ENCODE results near the gene TSTD1.

The TSTD1 gene

GRCh38 chr1:161084597-161084988 lies 45.8 kb upstream of the TSTD1 start:
- no peaks in the 10 kb centered on the region for H3F3A ChIP-seq (ENCODE audit: low read depth)
- no peaks in the 10 kb centered on the region for H3K79me2 ChIP-seq (ENCODE audit: insufficient read depth, low read length)
- H3K36me3 ChIP-seq (ENCODE audit: insufficient read depth, low read length): no peaks in the 10 kb centered on the region
- H3K4me3 ChIP-seq (ENCODE audit: low read length, poor library complexity, severe bottlenecking): no peak overlapping the region
- TF ChIP-seq EZH2phosphoT487 (IDR thresholded peaks at IDR 0.05; ENCODE audit: borderline replicate concordance) (no peak), CTCF (conservative IDR thresholded peaks at IDR 0.05; ENCODE audit: low read length) (no peak)
- H3K9me2 ChIP-seq (replicated peaks; ENCODE audit: low read depth, low read length): no peaks in the 10 kb centered on the region
- H3K9ac ChIP-seq (ENCODE audit: low read depth, low read length, poor library complexity, severe bottlenecking): no peak overlapping the region
- H3K9me3 ChIP-seq (ENCODE audit: insufficient read depth, low read depth, low read length): no peaks in the 10 kb centered on the region
- no peak overlapping the region for H2AFZ ChIP-seq (ENCODE audit: low read length)
- no peaks in the 10 kb centered on the region for H3K4me1 ChIP-seq (ENCODE audit: insufficient read depth, low read length, poor library complexity, severe bottlenecking)
- H3K27me3 ChIP-seq (ENCODE audit: insufficient read depth, low read length, poor library complexity, severe bottlenecking): no peaks in the 10 kb centered on the region
- no peaks in the 10 kb centered on the region for H4K20me1 ChIP-seq (ENCODE audit: insufficient read depth, low read length, poor library complexity, severe bottlenecking)
- no peak overlapping the region for H3K4me2 ChIP-seq (ENCODE audit: low read depth, low read length, poor library complexity, severe bottlenecking)

GRCh38 chr1:161083748-161084596 lies 45.2 kb upstream of the TSTD1 start:
- Histone ChIP-seq H3K36me3 (ENCODE audit: insufficient read depth, low read length) (no peaks in the 10 kb centered on the region), H3K79me2 (ENCODE audit: insufficient read depth, low read length) (no peaks in the 10 kb centered on the region), H3K4me2 (ENCODE audit: low read depth, low read length, poor library complexity, severe bottlenecking) (no peak overlapping the region), H3F3A (ENCODE audit: low read depth) (no peaks in the 10 kb centered on the region), H2AFZ (ENCODE audit: low read length) (no peak overlapping the region), H3K9me3 (ENCODE audit: insufficient read depth, low read depth, low read length) (no peaks in the 10 kb centered on the region), H3K9me2 (replicated peaks; ENCODE audit: low read depth, low read length) (no peaks in the 10 kb centered on the region), H3K4me3 (ENCODE audit: low read length, poor library complexity, severe bottlenecking) (no peak overlapping the region), H3K27me3 (ENCODE audit: insufficient read depth, low read length, poor library complexity, severe bottlenecking) (no peaks in the 10 kb centered on the region), H3K4me1 (ENCODE audit: insufficient read depth, low read length, poor library complexity, severe bottlenecking) (no peaks in the 10 kb centered on the region), H3K9ac (ENCODE audit: low read depth, low read length, poor library complexity, severe bottlenecking) (no peak overlapping the region), H4K20me1 (ENCODE audit: insufficient read depth, low read length, poor library complexity, severe bottlenecking) (no peaks in the 10 kb centered on the region)
- TF ChIP-seq EZH2phosphoT487 (IDR thresholded peaks at IDR 0.05; ENCODE audit: borderline replicate concordance): no peak
- no peak for TF ChIP-seq CTCF (conservative IDR thresholded peaks at IDR 0.05; ENCODE audit: low read length)

- H3K4me2 ChIP-seq (ENCODE audit: low read depth, low read length, poor library complexity, severe bottlenecking): no peak overlapping the region
- TF ChIP-seq EZH2phosphoT487 (IDR thresholded peaks at IDR 0.05; ENCODE audit: borderline replicate concordance) (no peak), CTCF (conservative IDR thresholded peaks at IDR 0.05; ENCODE audit: low read length) (no peak)
Observed at GRCh38 chr1:161082996-161083747, 44.4 kb upstream of the TSTD1 start.

More at GRCh38 chr1:161082996-161083747, 44.4 kb upstream of the TSTD1 start:
- Histone ChIP-seq H3K36me3 (ENCODE audit: insufficient read depth, low read length) (no peaks in the 10 kb centered on the region), H3K27me3 (ENCODE audit: insufficient read depth, low read length, poor library complexity, severe bottlenecking) (no peaks in the 10 kb centered on the region), H3F3A (ENCODE audit: low read depth) (no peaks in the 10 kb centered on the region), H3K9me3 (ENCODE audit: insufficient read depth, low read depth, low read length) (no peaks in the 10 kb centered on the region), H3K79me2 (ENCODE audit: insufficient read depth, low read length) (no peaks in the 10 kb centered on the region), H3K4me1 (ENCODE audit: insufficient read depth, low read length, poor library complexity, severe bottlenecking) (no peaks in the 10 kb centered on the region), H4K20me1 (ENCODE audit: insufficient read depth, low read length, poor library complexity, severe bottlenecking) (no peaks in the 10 kb centered on the region), H2AFZ (ENCODE audit: low read length) (no peak overlapping the region), H3K4me3 (ENCODE audit: low read length, poor library complexity, severe bottlenecking) (no peak overlapping the region), H3K9ac (ENCODE audit: low read depth, low read length, poor library complexity, severe bottlenecking) (no peak overlapping the region), H3K9me2 (replicated peaks; ENCODE audit: low read depth, low read length) (no peaks in the 10 kb centered on the region)
